GM21528 (cell line): ENCODE results near the gene TBX10.
"Not testable (repeated sequence)": the region's sequence is repeated elsewhere in the genome, so short reads cannot be mapped to it uniquely, and the experiment has no call there.

ENCODE experiments used
- ATAC-seq: cut with Tn5 transposase; IDR thresholded peaks from one replicate; pipeline ENCODE4 v1.9.1; 2021; ENCODE audit warnings: mild to moderate bottlenecking, moderate library complexity; ENCODE audit not compliant: unreplicated experiment, low FRiP score

TBX10 gene

DNA sequence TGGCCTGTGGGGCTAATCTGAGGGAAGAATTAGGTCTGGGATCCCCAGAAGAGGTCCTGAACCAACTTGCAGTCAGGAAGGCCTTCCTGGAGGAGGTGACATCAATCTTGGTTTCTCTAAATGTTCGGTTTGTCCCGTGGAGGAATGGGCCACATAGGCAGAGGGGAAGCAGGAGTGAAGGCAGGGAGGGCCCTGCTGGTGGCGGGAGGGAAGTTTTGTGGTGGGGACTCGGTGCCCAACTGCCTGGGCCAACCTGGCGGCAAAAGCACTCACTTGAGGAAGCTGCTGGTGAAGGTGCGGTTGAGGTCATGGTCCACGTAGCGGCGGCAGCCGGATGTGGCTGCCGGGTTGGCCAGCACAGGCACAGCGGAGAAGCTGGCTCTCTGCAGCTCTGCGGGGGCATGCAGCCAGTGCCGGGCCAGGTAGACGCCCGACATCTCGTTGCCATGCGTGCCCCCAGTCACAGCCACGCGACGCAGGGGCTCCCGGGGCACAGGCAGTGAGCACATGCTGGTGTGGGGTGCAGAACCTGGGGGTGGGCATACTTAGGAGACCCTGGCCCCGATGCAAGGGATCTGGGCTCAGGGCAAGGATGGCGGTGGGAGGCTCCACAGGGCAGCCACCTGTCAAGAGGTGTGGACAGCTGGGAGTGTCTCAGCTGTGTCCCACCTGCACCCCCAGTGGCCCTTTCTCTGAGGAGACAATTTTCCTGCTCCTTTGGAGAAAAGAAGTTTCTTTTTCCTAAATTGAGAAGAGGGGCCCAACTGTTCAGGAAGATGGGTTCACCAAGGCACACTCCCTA, 7.2 kb upstream of the TBX10 start:
- no peak for ATAC-seq

DNA sequence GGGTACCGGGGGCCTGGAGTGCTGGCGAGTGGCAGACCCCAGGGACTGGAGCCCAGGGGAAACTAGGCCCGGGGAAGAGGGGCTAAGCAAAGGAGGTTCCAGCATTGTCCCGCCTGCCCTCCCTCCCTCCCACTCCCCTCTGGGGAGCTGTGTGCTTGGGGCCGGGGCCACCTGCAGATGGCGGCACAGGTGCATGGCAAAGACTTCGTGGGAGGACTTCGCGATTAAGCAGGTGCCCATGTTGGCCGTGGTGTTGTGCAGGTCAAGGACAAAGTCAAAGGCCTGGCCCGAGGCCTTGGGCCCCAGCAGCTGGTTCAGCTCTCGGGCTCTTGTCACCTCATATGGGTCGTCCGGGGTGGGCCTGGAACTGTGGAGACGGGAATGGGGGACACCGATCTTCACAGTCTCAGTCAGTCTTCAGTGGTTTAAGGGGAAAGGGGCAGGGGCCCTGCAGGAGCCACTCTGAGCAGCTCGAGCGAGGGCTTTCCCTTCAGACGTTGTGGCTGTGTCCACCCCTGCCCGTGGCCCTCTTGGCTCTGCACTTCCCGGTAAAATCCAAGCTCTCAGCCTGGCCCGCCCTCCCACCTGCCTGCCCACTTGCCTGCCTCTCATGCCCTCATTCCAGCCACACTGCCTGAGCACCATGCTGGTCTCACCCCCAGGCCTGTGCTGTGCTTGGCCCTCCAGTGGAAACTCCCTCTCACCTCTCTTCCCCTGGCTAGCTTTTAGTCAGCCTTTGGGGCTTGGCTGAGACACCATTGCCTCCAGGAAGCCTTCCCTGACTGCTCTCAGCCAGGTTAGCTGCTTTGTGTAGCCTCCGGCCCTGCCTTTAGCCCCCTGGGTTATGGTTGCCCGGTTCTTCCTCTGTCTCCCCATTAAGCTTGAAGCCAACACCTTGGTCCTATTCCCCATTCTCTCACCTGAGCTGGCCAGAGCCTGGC, 6.2 kb upstream of the TBX10 start:
- no peak for ATAC-seq

DNA sequence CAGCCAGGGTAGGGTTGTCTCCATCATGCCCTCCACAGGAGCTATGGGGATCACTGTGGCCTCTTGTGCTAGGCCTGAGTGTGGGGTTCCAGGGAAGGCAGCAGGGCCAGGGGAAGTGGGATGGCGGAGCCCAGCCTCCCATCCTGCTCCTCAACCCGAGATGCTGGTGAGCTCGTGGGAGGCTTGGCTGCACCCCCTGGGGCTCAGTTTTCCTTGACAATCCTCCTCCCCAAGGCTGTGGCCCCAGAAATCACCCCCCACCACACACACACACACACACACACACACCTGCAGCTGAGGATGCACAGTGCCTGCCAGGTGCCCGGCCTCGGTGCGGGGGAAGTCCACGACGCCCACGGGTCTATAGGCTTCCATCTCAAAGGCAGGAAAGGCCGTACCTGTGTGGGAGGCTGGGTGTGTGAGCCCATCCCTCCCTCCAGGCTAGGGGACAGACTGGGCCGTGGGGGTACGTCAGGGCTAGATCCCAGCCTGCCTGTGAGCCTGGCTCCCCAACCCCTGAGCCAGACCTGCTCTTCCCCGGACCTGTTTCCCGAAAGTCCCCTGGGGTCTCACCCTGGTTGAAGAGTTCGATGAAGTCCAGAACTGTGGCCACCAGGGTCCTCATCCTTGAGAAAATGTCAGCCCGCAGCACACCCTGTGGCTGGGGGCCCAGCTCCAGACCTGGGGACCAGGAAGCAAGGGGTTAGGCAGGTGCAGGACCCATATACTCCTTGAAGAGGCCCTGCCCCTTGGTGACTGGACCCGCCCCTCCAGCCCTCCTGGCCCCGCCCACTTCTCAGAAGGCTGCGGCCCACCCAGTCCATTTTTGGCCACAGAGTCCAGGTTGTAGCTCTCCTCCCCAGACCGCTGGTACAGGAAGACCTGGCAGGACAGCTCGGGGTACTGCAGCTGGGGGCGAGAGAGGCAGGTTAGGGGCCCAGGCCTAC, 5.2 kb upstream of the TBX10 start:
- no peak for ATAC-seq

DNA sequence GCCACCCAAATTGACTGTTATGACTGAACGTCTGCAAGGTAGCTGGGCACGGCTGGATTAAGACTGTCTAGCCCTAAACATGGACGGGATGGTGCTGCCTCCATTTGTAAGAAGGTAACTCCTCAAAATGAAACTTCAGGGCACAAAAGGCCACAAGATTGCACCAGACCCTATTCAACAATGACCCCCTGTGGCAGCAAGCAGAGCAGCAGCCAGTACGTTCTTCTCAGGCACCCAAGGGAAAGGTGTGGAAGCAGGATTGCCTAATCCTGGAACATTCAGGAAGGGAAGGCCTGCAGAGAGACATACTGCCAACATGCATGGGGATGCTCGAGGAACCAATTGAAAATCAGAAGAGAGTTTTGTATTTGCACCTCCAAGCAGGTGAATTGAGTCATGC, 4.5 kb upstream of the TBX10 start:
- ATAC-seq = no peak

DNA sequence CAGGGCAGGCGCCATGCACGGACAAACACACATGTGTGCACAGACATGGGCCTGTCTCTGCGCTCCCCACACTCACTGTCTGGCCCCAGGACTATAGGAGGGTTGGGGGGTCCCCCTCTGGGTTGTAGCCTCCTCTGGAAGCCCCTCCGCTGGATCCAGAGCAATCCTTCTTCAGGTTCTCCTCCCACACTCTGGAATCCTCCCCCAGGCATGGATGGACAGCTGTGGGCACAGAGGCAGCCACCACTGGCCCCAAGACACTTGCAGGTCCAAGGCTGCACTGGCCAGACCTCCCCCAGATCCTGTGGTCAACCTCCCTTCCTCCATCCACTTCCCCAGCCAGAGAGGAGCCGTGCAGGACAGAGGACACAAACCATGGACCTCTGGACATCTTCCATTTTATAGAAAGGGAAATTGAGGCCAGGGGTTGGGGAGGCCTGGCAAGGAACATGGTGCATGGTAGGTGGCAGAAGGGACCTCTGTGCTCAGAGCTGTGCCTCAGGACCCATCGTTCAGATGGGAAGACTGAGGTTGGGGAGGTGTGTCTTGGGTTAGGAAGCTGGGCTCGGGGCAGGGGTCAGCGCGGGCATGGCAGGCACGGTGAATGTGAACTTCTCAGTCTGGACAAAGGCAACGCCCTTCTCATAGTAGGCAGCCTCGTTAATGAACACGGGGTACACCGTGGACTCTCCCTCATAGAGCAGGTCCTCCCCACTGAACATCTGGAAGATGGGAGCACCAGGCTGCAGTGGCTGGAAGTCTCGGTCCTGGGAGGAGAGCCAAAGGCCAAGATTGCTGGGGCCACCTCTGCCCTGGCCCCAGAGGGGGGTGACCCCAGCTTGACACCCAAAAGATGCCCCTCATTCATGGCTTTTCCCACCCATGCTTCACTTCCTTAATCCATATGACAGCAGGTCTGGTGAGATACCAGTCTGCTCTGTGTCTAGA, 2.9 kb upstream of the TBX10 start:
- no peak for ATAC-seq

DNA sequence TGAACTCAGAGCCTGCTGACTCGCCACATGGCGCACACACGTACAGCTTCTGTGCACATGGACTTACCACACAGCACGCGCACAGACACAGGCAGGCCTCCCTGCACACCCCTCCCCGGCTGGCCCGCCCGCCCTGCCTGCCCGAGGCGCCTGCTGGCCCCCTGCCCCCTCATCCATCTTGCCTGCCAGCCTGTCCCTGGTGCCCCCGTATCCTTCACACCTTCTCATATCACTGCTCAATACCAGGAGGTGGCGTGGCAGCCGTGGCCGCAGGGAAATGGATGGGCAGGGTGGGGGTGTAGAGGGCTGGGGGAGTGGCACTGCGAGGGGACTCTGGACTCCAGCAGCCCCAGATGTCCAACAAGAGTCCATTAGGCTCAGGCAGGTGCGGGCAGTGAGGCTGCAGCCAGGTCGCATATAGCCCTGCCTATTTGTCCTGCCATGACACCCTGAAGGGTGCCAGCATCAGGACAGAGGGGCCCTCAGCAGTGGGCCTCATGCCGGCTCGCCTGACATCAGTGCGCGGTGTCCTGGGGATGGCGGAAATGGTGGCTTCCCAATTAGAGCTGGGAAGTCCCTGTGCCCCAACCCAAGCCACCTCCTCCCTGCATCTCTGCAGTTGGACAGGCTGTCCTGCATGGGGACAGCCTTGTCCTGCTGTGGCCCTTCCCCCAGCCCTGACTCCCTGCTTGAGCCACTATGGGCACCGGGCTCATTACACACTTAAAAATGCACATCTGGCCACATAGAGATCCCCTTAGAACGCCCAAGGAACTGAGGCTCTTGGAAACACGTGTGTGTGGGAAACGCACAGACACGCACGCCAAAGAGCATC, 2.0 kb upstream of the TBX10 start:
- ATAC-seq = no peak

DNA sequence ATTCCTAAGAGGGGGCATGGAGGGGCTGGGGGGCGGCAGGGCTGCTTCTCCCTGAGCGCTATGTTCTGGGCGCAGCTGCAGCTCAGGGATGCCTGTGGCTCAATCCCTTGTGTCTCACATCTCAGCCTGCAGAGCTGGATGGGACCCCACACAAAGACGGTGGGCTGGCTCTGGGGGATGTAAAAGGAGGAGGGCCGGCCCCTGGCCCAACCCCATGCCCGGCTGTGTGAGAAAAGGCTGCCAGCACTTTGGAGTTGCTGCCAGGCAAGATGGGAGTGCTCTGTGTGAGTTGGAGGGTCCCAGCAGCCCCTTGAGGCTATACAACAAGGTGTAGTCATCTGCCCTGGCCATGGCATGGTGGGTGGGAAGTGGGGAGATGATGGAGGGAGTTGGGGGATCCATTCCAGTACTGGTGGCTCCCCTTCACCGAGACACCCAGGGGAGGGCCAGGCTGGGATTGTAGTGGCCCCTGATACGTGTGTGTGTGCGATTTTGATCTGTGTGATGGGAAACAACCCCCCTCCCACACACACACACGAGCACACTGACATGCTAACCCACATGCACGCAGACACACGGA, 1.3 kb upstream of the TBX10 start:
- ATAC-seq = no peak

DNA sequence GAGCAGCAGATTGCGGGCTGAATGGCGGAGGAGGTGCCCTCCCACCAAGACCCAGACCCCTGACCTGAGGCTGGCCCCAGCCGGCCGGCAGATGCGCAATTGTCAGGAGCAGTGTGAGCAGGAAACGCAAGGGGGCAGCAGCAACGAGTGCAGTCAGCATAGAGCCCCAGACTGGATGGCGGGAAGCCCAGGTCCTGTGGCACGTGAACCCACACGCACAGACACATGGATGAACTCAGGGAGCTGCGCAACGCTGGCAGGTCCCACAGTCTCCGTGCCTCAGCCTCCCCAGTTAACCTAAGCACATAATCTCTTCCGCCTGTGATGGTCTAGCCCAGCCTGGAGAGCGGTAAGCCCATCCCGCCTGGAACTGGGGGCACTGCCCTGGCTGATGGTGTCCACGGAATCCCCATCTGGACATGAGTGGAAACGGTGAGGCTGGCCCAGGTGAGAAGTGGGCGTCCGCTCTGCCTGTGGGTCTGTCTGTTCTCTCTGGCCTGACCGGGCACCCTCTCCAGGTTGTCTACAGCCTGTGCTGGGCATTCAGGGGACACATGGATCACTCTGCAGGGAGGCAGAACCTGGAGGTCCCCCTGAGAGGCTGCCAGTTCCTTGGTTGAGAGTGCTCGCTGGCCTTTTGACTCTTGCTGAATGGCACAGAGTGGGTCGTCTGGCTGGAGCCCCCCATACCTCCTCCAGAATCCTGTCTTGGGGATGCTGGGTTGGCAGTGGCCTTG, 626 bp upstream of the TBX10 start:
- ATAC-seq = no peak

DNA sequence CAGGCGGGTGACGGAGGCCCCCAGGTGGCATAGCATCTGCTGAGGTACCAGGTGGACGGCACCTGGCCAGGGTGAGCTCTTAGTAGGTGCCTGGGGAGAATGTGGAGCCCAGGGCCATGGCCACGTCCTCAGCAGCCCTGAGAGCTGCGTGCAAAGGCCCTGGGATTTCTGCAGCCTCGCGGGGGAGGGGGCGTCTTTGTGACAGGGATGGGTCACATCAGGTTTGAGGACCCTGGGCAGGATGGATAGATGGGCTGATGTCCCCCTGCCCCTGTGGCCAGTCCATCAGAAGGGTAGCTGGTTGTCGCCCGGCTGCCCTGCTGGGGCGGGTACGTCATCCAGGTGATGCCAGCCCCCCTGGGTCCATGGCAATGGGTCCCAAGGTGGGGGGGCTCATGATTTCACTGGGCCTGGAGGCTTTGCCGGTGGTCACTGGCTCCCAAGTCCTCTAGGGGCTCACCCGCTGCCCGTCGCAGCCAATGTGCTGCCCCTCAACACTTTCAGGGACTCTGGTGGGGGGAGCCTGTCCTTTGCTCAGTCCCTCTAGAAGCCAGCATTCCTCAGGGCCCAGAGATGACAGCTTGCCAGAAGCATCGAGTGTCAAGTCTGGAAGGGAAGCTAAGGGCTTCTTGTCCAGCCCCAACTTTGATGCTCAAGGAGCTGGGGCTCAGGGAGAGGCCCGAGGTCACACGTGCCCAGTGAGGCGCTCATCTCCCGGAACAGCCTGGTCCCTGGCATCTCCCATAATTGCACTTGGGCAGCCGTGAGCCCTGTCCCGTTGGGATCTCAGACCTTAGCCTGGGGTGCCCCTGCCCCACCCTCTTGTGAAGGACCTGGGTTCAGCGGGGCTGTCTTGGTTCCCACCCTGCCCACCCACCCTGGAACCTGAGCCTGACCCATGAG, 777 bp downstream of the TBX10 start:
- ATAC-seq = no peak

DNA sequence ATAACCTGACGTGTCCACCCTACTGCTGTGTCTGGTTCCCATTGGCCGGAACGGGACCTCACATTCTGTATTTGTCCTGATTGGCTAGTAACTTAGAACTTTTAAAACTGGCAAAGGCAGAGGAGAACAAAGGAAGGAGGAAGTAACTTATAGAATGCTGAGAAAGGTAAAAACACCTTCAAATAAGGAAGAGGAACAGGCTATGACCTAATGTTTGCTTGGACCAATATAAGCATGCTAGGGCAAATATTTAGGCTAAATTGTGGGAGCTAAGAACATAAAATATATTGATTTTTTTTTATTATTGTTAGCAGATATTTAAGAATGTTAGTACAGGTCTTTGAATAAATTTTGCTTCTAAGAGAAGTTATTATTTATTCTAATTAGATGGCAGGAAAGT, 2.1 kb downstream of the TBX10 start:
- not testable (repeated sequence) for ATAC-seq

DNA sequence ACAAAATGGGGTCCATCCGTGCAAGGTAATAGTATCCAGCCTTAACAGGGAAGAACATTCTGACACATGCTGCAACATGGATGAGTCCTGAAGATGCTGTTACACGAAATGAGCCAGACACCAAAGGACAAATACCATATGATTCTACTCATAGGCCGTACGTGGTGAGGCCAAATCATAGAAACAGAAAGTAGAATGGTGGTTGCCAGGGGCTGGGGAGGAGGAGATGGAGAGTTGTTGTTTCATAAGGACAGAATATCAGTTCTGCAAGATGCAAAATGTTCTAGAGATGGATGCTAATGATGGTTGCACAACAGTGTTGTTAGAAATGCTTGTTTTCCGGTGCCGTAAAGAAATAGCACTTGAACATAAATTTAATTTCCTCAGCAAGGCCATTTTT, 2.6 kb downstream of the TBX10 start:
- no peak for ATAC-seq

DNA sequence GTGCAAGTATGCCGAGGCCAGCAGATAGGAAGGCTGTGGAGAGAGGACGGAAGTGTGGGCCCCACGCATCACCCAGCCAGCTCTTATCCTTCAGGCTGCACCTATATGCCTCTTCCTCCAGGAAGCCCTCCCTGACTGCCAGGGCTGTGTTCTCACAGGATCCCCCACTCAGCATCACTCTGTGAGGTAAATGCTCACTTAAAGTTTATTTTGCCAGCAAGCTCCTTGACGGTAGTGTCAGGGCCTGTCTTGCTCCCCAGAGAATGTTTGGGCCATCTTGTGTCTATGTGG, 4.4 kb downstream of the TBX10 start:
- ATAC-seq = no peak

DNA sequence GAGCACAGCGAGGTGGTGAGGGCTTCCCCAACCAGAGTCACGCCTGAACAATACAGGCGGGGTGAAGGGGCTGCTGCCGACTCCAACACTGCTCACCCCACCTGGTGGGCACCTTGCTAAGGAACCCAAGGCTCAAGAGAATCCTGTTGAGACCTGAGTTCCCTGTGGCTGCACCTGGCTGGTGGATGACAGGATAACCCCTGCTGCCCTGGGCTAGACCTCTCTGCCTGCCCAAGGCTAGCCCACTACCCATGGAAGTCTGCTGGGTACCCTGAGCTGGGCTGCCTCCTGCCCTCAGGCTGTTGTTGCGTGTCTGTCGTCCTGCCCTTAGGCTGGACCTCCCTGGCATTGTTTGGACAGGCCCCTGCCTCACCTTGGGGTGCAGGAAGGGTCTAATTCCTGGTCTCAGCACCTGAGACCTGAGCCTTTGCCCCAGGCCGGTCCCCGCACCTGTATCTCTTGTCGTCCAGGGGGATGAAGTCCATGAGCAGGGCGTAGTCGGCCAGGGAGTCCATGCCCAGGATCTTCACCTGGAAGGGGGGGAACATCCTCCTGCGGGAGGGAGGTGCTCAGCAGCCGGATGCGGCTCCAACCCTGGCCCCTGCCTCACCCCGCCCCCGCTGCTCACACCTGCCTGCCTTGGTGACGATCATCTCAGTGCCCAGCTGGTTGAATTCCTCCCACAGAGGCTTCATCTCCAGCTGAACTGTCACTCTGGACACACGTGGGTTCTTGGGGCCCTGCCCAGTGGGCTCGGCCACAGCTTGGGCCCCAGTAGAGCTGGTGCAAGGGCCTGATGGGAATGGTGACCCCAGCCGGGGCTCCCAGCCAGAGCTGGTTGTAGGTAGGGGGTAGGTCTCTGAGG, 5.0 kb downstream of the TBX10 start:
- no peak for ATAC-seq

DNA sequence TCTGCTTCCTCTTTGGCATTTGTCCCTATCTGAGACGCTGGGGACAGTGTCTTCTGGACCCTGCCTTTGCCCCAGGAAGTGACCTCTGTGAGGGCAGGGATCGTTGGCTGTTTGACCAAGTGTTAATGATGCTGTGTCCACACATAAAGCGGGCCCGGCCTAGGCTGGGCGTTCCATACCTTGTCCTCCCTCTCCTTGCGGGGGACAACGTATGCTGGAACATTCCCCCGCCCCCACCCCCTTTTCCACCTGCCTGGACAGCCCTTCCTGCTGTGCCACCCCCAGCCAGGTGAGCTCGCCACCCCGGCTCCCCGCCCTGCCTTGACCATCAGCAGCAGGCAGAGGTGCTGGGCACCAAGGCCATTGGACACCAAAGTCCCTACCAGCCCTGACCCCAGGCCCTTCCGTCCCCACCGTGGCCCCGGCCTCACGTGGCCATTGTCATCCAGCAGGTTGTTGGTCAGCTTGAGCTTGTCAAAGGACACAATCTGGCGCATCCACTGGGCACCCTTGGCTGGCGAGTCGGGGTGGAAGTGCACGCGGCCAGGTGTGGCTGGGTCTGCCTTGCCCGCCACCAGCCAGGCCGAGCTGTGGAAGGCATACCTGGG, 5.7 kb downstream of the TBX10 start:
- no peak for ATAC-seq

DNA sequence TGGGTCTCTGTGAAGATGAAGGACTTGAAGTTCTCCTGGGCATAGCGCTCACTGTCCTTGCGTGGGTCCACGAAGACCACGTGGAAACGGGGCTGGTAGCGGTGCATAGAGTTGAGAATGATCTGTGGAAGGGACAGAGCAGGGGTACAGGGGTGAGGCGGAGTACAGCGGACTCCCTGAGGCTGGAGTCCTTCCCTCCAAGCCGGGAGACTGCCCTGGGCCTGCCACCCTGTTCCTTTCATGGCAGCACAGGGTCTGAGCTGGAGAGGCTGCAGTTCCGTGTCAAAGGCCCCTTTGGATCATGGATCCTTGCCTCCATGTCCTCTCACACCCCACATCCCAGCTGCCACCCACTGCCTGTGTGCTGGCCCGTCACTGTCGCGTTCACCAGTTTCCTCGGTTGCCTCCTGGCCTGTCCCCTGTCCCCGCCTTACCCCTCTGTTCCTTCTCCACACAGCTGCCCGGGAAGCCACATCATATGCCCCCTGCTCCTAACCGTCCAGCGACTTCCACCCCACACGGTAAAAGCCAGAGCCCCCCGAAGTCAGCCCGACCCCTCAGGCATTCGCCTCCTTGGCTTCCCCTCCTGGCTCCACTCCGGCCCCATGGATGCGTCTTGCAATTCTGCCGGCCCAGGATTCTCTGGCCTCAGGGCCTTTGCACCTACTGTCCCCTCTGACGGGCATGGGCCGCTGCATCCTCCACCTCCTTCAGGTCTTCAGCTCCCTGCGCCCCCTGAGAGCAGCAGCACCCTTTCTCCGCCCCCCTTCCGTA, 6.4 kb downstream of the TBX10 start:
- no peak for ATAC-seq
